HUES6 (cell line): ENCODE measurements around the gene CCL19.
"Not testable (repeated sequence)": the region's sequence is repeated elsewhere in the genome, so short reads cannot be mapped to it uniquely, and the experiment has no call there.

Experiments used
- H3K27ac ChIP-seq: 2 replicates; pipeline ENCODE4 v1.7.0; 2013; ENCODE audit warnings: low read depth, mild to moderate bottlenecking, low read length, inconsistent platforms
- H3K27me3 ChIP-seq: 2 replicates; pipeline ENCODE4 v1.6.1; 2013; ENCODE audit warnings: low read length; ENCODE audit not compliant: control insufficient read depth, insufficient read depth
- H3K36me3 ChIP-seq: 2 replicates; pipeline ENCODE4 v1.6.1; 2013; ENCODE audit warnings: low read length; ENCODE audit not compliant: control insufficient read depth, insufficient read depth
- H3K4me1 ChIP-seq: 2 replicates; pipeline ENCODE4 v1.6.1; 2013; ENCODE audit warnings: low read length; ENCODE audit not compliant: control insufficient read depth, insufficient read depth
- H3K4me3 ChIP-seq: 2 replicates; pipeline ENCODE4 v1.5.1; 2013; ENCODE audit warnings: low read depth, low read length
- H3K9ac ChIP-seq: one replicate; pipeline ENCODE4 v1.6.1; 2013; ENCODE audit warnings: mild to moderate bottlenecking, low read length
- H3K9me3 ChIP-seq: 2 replicates; pipeline ENCODE4 v1.6.1; 2013; ENCODE audit warnings: low read depth, low read length; ENCODE audit not compliant: control insufficient read depth, insufficient read depth

CCL19 gene

GRCh38 chr9:34690983-34691935 lies at the start of gene CCL19:
CCL19 (minus strand) TSS chr9:34691276; CDS start chr9:34691139, 137 bp downstream.
- Histone ChIP-seq H3K9me3 (no peaks in the 10 kb centered on the region), H3K27me3 (no peaks in the 10 kb centered on the region), H3K27ac (no peak within 1 kb of the TSS), H3K4me1 (peaks cover 11% of the 10 kb centered on the region), H3K9ac (no peak within 1 kb of the TSS), H3K4me3 (no peak within 1 kb of the TSS), H3K36me3 (no peaks in the 10 kb centered on the region)

- not testable (repeated sequence) for H3K9me3 ChIP-seq, H3K27me3 ChIP-seq, H3K4me3 ChIP-seq, H3K27ac ChIP-seq, H3K4me1 ChIP-seq, H3K9ac ChIP-seq, H3K36me3 ChIP-seq
Measured at GRCh38 chr9:34740176-34740575, 49.1 kb upstream of the CCL19 start.

- no peak overlapping the region for H3K4me3 ChIP-seq
Measured at GRCh38 chr9:34737677-34738260, 46.7 kb upstream of the CCL19 start.

GRCh38 chr9:34734720-34735119 lies 43.6 kb upstream of the CCL19 start:
- Histone ChIP-seq H3K4me1 (no peaks in the 10 kb centered on the region), H3K9ac (no peak overlapping the region), H3K9me3 (no peaks in the 10 kb centered on the region), H3K27me3 (no peaks in the 10 kb centered on the region), H3K4me3 (no peak overlapping the region), H3K27ac (no peak overlapping the region), H3K36me3 (no peaks in the 10 kb centered on the region)

More at GRCh38 chr9:34737677-34738260, 46.7 kb upstream of the CCL19 start:
- no peak overlapping the region for H3K9ac ChIP-seq
- no peaks in the 10 kb centered on the region for H3K36me3 ChIP-seq
- no peaks in the 10 kb centered on the region for H3K9me3 ChIP-seq
- H3K27me3 ChIP-seq: no peaks in the 10 kb centered on the region
- H3K4me1 ChIP-seq: no peaks in the 10 kb centered on the region
- H3K27ac ChIP-seq: no peak overlapping the region

GRCh38 chr9:34732886-34733285 lies 41.8 kb upstream of the CCL19 start:
- Histone ChIP-seq H3K4me3 (no peak overlapping the region), H3K4me1 (no peaks in the 10 kb centered on the region), H3K27ac (no peak overlapping the region), H3K27me3 (no peaks in the 10 kb centered on the region; the same call in 1 of the 2 replicates), H3K36me3 (no peaks in the 10 kb centered on the region), H3K9me3 (no peaks in the 10 kb centered on the region), H3K9ac (no peak overlapping the region)

- Histone ChIP-seq H3K9me3 (no peaks in the 10 kb centered on the region), H3K4me1 (no peaks in the 10 kb centered on the region), H3K27ac (no peak overlapping the region), H3K9ac (no peak overlapping the region), H3K4me3 (no peak overlapping the region), H3K27me3 (no peaks in the 10 kb centered on the region; the same call in 1 of the 2 replicates), H3K36me3 (no peaks in the 10 kb centered on the region)
Measured at GRCh38 chr9:34732478-34732877, 41.4 kb upstream of the CCL19 start.

- H3K4me1 ChIP-seq: no peaks in the 10 kb centered on the region
- H3K27me3 ChIP-seq: peaks cover 10% of the 10 kb centered on the region
- no peak overlapping the region for H3K9ac ChIP-seq
- no peak overlapping the region for H3K27ac ChIP-seq
- no peaks in the 10 kb centered on the region for H3K36me3 ChIP-seq
- no peak overlapping the region for H3K4me3 ChIP-seq
- no peaks in the 10 kb centered on the region for H3K9me3 ChIP-seq
Measured at GRCh38 chr9:34723141-34723540, 32.1 kb upstream of the CCL19 start.

- H3K27me3 ChIP-seq, H3K9me3 ChIP-seq, H3K27ac ChIP-seq, H3K4me3 ChIP-seq, H3K36me3 ChIP-seq, H3K9ac ChIP-seq, H3K4me1 ChIP-seq: not testable (repeated sequence)
Measured at GRCh38 chr9:34719769-34720025, 28.6 kb upstream of the CCL19 start.

- H3K36me3 ChIP-seq: no peaks in the 10 kb centered on the region
- H3K4me1 ChIP-seq: no peaks in the 10 kb centered on the region
- H3K27ac ChIP-seq: no peak overlapping the region
- H3K4me3 ChIP-seq: no peak overlapping the region
- H3K9me3 ChIP-seq: no peaks in the 10 kb centered on the region
- no peak overlapping the region for H3K9ac ChIP-seq
- H3K27me3 ChIP-seq: peaks cover 12% of the 10 kb centered on the region
Measured at GRCh38 chr9:34719021-34719768, 28.1 kb upstream of the CCL19 start.

- H3K27me3 ChIP-seq: peaks cover 16% of the 10 kb centered on the region
- H3K9me3 ChIP-seq: no peaks in the 10 kb centered on the region
- H3K4me1 ChIP-seq: no peaks in the 10 kb centered on the region
- H3K4me3 ChIP-seq: no peak overlapping the region
- no peak overlapping the region for H3K9ac ChIP-seq
- no peak overlapping the region for H3K27ac ChIP-seq
- no peaks in the 10 kb centered on the region for H3K36me3 ChIP-seq
Measured at GRCh38 chr9:34717996-34718614, 27.0 kb upstream of the CCL19 start.
